Activated CD4-positive, alpha-beta T cell treated with anti-CD3 and anti-CD28 coated beads, Interleukin-2, amount 10 ng/mL, durations not matched to agents 24 days and 14 days (primary cell): ENCODE measurements around the gene TNNT3. TPM values are rescaled to one million over a fixed set of nuclear protein-coding genes. Genes with fewer than 3 reads are reported as not detected.
A peak's percentile ranks its signal among the peaks of the same experiment; 100 is the strongest.

ENCODE experiments used
- DNase-seq: peaks from one replicate; pipeline ENCODE4 v3.0.0; 2022
- H3K27ac Mint-ChIP-seq: one replicate; pipeline ENCODE4 v1.8.0; 2022; ENCODE audit warnings: mild to moderate bottlenecking, mixed read lengths
- H3K27me3 Mint-ChIP-seq: one replicate; pipeline ENCODE4 v1.8.0; 2022; ENCODE audit warnings: mixed read lengths
- H3K36me3 Mint-ChIP-seq: one replicate; pipeline ENCODE4 v1.8.0; 2022; ENCODE audit warnings: low read depth, mild to moderate bottlenecking, mixed read lengths
- H3K4me1 Mint-ChIP-seq: one replicate; pipeline ENCODE4 v1.8.0; 2021; ENCODE audit warnings: mixed read lengths
- H3K4me3 Mint-ChIP-seq: one replicate; pipeline ENCODE4 v1.8.0; 2022; ENCODE audit warnings: mild to moderate bottlenecking, moderate library complexity, mixed read lengths
- H3K9me3 Mint-ChIP-seq: one replicate; pipeline ENCODE4 v1.8.0; 2021; ENCODE audit warnings: mixed read lengths
- intact Hi-C: fragments of 100-400 bp; cut with micrococcal nuclease; formaldehyde crosslinking; loops from one replicate; pipeline ENCODE4 v1.15.1; 2023
- total RNA-seq: library from RNA; stranded (reverse); gene quantifications from 2 replicates; pipeline ENCODE4 v1.2.3, GENCODE V29; 2022

Gene TNNT3
- total RNA-seq, 1 donor from 2014 or later = 1.2 TPM

DNA sequence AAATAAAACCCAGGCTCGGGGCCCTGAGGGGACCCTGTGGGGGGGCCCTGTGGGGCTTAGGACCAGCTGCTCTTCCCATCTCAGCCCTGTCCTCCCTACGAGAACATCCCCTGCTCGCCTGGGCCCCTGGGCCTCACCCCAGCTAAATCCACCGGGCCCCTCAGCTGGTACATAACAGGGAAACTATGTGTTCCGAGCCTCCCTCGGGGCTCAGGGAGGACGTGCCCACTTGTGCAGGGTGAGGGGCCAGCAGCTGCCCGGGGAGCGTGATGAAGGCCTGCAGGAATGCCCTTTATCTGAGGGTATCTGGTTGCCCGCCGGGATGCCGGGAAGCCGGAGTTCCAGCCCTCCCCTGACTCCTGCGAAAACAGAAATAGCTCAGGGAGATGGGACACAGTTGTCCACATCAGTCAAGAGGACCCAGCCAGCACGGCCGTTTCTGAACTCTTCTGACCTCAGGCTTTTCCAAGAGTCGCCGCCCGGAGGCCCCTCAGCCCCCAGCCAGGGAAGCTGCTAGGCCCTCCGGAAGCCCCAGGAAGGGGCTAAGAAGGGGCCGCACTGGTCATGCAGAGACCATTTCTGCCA lies 48.2 kb downstream of the TNNT3 start:
- no peak overlapping the region for H3K4me3 Mint-ChIP-seq
- no peaks in the 10 kb centered on the region for H3K36me3 Mint-ChIP-seq
- no peaks in the 10 kb centered on the region for H3K4me1 Mint-ChIP-seq
- H3K9me3 Mint-ChIP-seq = no peaks in the 10 kb centered on the region
- no peak for DNase-seq
- H3K27me3 Mint-ChIP-seq = no peaks in the 10 kb centered on the region
- no peak overlapping the region for H3K27ac Mint-ChIP-seq
- intact Hi-C loops = no loop called here

DNA sequence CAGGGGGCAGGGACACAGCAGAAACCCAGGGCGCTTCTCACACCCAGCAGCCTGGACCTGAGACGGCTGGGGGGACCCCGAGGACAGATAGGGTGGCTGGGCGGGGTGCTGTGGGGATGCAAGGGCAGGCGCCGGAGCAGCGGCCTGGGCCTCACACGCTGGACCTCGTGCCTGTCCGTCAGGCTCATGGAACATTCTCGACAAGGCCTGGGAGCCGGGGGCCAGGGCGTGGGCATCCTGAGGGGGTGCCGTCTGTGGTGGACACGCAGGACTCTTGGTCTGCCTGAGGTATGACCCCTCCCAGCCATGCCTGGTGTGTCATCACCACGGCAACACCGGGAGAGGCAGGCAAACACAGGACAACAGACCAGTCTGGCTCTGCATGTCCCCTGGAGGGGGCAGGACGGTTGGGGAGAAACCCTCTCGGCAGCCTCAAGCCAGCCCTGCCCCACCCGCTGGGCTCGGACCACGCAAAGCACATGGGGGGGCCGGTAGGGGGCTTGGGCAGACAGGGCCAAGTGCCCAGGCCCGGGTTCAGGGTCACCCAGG lies 49.0 kb downstream of the TNNT3 start:
- Mint-ChIP-seq H3K27me3 (no peaks in the 10 kb centered on the region), H3K27ac (no peak overlapping the region), H3K9me3 (no peaks in the 10 kb centered on the region), H3K4me1 (no peaks in the 10 kb centered on the region), H3K36me3 (no peaks in the 10 kb centered on the region), H3K4me3 (no peak overlapping the region)
- intact Hi-C loops = no loop called here
- peak; percentile 17 for DNase-seq

DNA sequence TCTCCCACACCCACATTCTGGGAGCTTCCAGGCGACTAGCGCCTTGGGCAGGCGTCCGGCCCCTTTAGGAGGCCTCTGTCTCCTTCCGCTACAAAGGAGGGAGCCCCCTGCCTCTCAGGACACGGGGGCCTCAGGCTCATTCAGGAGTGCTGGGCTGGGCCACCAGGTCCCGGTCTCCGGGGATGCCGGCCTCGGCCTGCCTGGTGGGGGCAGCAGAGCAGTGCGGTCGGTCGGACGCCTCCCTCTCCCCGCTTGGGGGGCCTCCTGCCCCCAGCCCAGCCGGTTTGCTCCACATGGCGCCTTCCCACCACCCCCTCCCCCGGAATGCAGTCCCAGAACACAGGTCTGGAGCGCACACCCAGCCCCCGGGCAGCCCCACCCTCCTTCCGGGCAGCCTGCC lies 49.5 kb downstream of the TNNT3 start:
- intact Hi-C loops = no loop called here

DNA sequence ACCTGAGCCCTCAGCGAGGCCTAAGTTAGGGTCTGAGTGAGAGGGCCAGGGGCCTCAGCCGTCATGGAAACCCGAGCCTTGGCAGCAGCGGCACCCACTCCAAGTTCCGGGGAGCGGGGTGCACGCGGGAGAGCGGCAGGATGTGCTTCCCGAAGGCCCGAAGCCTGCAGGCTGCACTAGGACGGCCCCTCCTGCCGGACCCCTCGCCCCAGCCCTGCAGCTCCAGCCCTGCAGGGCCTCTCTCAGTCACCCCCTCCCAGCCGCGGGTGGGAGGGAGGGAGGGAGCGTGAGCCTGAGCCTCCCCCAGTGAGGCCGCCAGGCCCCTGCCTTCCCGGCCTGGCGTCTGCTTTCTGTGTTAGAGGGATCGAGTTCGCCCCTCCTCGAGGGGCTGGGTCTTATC lies 50.3 kb downstream of the TNNT3 start:
- Mint-ChIP-seq H3K4me1 (no peaks in the 10 kb centered on the region), H3K4me3 (no peak overlapping the region), H3K27ac (no peak overlapping the region), H3K9me3 (no peaks in the 10 kb centered on the region), H3K36me3 (no peaks in the 10 kb centered on the region), H3K27me3 (no peaks in the 10 kb centered on the region)
- DNase-seq = no peak
- intact Hi-C loops = no loop called here

More for the DNA sequence above, 49.5 kb downstream of the TNNT3 start:
- Mint-ChIP-seq H3K27me3 (no peaks in the 10 kb centered on the region), H3K27ac (no peak overlapping the region), H3K9me3 (no peaks in the 10 kb centered on the region), H3K4me1 (no peaks in the 10 kb centered on the region), H3K36me3 (no peaks in the 10 kb centered on the region), H3K4me3 (no peak overlapping the region)
- DNase-seq = no peak

DNA sequence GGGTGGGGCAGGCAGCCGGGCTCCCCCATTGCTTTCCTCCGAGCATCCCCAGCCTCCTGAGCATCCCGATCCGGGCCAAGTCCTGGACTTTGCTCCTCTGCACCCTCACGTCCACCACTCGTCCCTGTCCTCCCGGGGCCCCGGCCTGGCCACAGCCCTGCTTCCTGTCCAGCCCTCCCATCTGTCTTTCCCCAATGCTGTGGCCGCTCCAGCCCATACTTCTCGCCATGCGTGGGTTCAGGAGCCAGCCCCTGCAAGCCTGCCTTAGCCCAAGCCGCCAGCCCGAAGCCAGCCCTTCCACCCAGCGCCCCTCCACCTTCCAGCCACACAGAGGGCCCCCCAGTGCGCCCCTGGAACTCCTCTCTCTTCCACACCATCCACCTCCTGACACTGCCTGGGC lies 51.5 kb downstream of the TNNT3 start:
- Mint-ChIP-seq H3K4me1 (no peaks in the 10 kb centered on the region), H3K4me3 (no peak overlapping the region), H3K27me3 (no peaks in the 10 kb centered on the region), H3K36me3 (no peaks in the 10 kb centered on the region), H3K27ac (no peak overlapping the region), H3K9me3 (no peaks in the 10 kb centered on the region)
- peak; percentile 8 for DNase-seq
- intact Hi-C loops = no loop called here

DNA sequence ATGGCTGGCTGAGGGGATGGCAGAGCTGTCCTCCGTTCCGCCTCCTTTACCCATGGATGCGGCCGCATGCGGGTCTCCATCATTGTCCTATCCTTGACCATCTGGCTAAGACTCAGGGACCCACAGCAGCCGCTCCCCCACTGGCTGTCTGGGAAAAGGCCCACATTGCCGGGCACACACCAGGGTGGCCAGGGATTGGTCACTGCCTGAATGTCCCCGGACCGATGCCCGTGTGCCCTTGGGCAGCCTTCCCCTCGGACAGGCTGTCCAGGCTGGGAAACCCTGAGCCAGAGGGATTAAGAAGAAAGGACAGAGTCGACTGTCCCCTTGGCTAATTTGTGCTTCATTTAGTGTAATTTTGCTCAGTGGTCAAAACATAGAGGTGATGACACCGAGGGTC lies 55.7 kb downstream of the TNNT3 start:
- H3K4me1 Mint-ChIP-seq = no peaks in the 10 kb centered on the region
- no peaks in the 10 kb centered on the region for H3K36me3 Mint-ChIP-seq
- H3K9me3 Mint-ChIP-seq = no peaks in the 10 kb centered on the region
- intact Hi-C loops = no loop called here
- no peaks in the 10 kb centered on the region for H3K27me3 Mint-ChIP-seq
- no peak overlapping the region for H3K27ac Mint-ChIP-seq
- DNase-seq = no peak
- no peak overlapping the region for H3K4me3 Mint-ChIP-seq

DNA sequence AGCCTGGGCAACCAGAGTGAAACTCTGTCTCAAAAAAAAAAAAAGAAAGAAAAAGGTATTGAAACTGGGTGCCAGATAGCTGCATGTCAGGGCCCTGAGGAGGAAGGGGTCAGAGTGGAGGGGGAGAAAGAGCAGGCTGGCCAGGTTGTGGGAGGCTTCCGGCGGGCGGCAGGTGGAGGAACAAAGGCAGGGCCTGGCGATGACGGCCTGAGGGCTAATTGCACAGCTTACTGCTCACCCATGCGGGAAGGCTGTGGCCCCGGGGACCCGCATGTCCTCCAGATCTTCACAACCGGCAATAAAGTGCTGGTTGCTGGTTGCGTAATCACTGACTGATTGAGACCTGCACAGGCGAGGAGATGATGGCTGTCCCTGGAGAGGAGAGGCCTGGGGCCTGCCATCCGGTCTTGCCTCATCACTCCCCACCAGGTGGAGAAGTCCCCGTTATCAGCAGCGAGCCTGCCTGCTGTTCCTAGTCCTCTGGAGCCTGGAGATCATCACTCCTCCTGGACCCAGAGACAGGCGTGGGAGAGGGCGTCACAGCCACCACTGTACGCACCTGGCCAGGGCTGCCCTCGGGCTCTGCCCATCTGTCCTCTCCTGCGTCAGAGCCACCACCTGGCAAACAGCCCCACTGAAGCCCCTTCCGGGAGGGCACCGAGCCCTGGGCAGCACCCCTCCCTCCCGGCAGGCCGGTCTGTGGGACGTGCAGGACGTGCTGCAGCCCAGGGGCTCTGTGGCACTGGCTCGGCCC lies 59.4 kb downstream of the TNNT3 start:
- no peak for DNase-seq
- intact Hi-C loops = no loop called here
- Mint-ChIP-seq H3K4me3 (no peak overlapping the region), H3K9me3 (no peaks in the 10 kb centered on the region), H3K27me3 (no peaks in the 10 kb centered on the region), H3K4me1 (no peaks in the 10 kb centered on the region), H3K27ac (no peak overlapping the region), H3K36me3 (no peaks in the 10 kb centered on the region)

DNA sequence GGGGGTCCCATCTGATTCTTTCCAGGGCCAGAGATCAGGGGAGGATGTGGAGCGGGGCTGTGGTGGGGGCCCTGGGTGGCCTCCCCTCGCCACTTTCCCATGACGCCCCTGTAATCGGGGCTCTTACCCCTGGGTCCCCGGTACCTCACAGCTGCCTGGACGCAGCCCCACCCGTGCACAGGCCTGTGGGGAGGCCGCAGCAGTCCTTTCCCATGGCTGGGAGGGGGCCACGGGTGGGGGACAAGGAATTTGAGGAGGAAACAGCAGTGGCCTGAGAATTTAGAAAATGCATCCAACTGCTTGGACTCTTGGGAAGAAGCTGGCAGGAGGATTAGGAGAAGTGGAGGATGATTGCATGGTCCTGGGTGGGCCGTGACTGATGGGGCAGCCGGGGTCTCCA lies 60.1 kb downstream of the TNNT3 start:
- no peaks in the 10 kb centered on the region for H3K27me3 Mint-ChIP-seq
- H3K4me3 Mint-ChIP-seq = no peak overlapping the region
- no peaks in the 10 kb centered on the region for H3K36me3 Mint-ChIP-seq
- H3K9me3 Mint-ChIP-seq = no peaks in the 10 kb centered on the region
- no peak overlapping the region for H3K27ac Mint-ChIP-seq
- DNase-seq = no peak
- no peaks in the 10 kb centered on the region for H3K4me1 Mint-ChIP-seq
- intact Hi-C loops = no loop called here

DNA sequence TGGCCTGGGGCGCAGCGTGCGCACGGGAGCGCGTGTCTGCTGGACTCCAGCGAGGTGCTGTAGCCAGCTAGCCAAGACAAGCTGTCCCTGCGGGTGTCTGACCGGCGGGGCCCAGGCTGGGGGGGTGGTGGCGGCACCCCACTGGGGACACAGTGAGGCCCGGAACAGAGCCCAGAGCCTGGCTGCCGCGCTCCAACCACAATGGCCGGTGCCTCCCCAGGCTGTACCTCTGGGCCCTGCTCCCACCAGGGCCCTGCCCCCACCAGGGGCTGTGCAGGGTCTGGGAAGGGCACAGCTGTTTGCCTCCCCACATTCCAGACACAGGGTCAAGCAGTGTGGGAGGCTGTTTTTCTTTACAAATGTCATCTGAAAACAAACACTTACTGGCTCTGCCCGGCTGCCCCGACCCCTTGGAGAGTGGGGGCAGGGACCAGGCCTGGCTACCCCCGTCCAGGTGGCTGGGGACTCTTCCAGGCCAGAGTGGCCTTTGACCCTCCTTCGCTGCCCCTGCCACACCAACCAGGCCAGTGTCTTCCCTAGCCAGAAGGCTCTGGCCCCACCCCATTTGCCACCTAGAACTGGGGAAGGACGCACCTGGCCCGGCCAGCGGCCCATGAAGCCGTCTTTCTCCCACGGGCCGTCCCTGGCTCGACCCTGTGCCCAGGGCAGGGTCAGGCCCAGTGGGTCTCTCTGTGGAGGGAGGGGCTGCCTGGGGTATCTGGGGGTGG lies 63.5 kb downstream of the TNNT3 start:
- Mint-ChIP-seq H3K9me3 (no peaks in the 10 kb centered on the region), H3K4me3 (no peak overlapping the region), H3K4me1 (no peaks in the 10 kb centered on the region), H3K27ac (no peak overlapping the region), H3K36me3 (no peaks in the 10 kb centered on the region), H3K27me3 (no peaks in the 10 kb centered on the region)
- DNase-seq = no peak
- intact Hi-C loops = no loop called here

DNA sequence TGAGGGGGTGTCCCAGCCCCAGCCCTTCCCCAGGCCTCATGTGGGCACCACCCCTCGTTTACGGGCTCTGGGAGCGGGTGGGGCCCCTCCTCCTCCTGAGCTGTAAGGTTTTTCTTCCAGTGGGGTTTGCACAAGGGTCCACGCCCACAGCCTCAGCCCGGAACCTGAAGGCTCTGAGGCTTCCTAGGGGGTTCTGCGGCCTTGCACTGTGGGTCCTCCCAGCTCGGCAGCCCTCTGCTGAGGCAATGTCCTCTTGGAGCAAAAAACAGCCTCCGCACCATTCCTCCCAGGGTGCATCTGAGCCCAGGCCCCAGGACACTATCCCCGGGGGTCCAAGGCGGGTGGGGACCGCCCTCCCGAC lies 64.1 kb downstream of the TNNT3 start:
- Mint-ChIP-seq H3K36me3 (no peaks in the 10 kb centered on the region), H3K4me3 (no peak overlapping the region), H3K27ac (no peak overlapping the region), H3K4me1 (no peaks in the 10 kb centered on the region), H3K27me3 (no peaks in the 10 kb centered on the region), H3K9me3 (no peaks in the 10 kb centered on the region)
- peak; percentile 15 for DNase-seq
- intact Hi-C loops = no loop called here

DNA sequence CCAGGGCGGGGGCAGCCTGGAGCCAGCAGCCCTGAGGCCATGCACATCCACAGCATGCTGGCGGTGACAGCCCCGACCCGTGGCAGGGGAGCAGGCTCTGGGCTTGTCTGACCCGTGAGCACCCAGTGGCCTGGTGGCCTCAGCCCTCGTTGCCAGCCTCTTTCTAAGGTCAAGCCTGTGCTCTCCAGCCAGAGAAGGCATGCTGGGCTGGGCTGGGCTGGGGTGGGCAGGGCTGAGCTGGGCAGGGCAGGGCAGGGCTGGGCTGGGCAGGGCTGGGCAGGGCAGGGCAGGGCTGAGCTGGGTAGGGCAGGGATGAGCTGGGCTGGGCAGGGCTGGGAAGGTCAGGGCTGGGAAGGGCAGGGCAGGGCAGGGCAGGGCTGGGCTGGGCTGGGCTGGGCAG lies 67.5 kb downstream of the TNNT3 start:
- intact Hi-C loops = no loop called here
- Mint-ChIP-seq H3K36me3 (no peaks in the 10 kb centered on the region), H3K4me1 (no peaks in the 10 kb centered on the region), H3K9me3 (no peaks in the 10 kb centered on the region), H3K27me3 (no peaks in the 10 kb centered on the region), H3K27ac (no peak overlapping the region), H3K4me3 (no peak overlapping the region)
- DNase-seq = no peak

DNA sequence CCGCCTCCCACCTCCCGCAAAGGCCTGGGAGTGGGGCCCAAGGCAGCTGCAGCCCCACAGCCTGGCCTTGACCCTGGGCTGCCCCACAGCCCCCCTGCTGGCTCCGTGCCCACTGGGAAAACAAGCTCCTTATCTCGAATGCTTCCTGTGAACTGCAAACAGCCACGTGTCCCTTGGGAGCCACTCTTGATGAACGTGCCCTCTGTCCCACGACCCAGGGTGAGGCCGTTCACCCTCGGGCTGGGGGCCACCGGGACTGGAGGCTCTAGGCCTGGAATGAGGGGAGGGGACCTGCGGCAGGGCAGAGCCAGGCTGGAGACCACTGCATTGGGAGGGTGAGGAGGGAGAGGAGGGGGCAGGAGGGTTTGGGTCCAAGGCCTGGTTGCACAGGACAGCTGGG lies 68.7 kb downstream of the TNNT3 start:
- Mint-ChIP-seq H3K9me3 (no peaks in the 10 kb centered on the region), H3K4me3 (no peak overlapping the region), H3K27ac (no peak overlapping the region), H3K36me3 (no peaks in the 10 kb centered on the region), H3K4me1 (no peaks in the 10 kb centered on the region), H3K27me3 (no peaks in the 10 kb centered on the region)
- no peak for DNase-seq
- intact Hi-C loops = no loop called here
